SK-N-SH (cell line): Measurements from ENCODE around the gene LAMB1. TPM values are rescaled to one million over a fixed set of nuclear protein-coding genes. Genes with fewer than 3 reads are reported as not detected.

ENCODE experiments used
- polyA plus RNA-seq, 3 experiments: library from polyadenylated mRNA; depleted of rRNA; stranded (reverse); fragments of >200 nt; gene quantifications; 2 replicates each; pipeline ENCODE4 v1.2.3, GENCODE V29; 2012
- small RNA-seq, 7 experiments: library from RNA; depleted of rRNA; stranded (forward); fragments of <200 nt; gene quantifications; one replicate each; pipeline ENCODE3, GENCODE V24; 2012

The LAMB1 gene
- polyA plus RNA-seq, 1 of the 3 experiments (the other 2 are of a cell fraction): 435 TPM

Small RNA genes lying within 50 kb of the gene (small RNA-seq; reads per million reads assigned to genes)
- 0 reads per million in 7 experiments for gene RF00012

Other genes starting within 250 kb of the LAMB1 start
- gene SLC26A3, start 199.9 kb downstream of the LAMB1 start, polyA plus RNA-seq (2012; rRNA removed): not detected in 2 replicates
- 140 and 197 TPM in 2 replicates for gene DLD, start 112.0 kb downstream of the LAMB1 start, polyA plus RNA-seq (2012; rRNA removed)
- 0.24 and 0.36 TPM in 2 replicates for gene LAMB4, start 127.2 kb upstream of the LAMB1 start, polyA plus RNA-seq (2012; rRNA removed)